Ishikawa (cell line): Measurements from ENCODE around the gene CHTF18.

ENCODE experiments used
- CEBPB ChIP-seq: IDR thresholded peaks from 2 replicates; pipeline ENCODE4 v1.6.1; 2012
- EP300 ChIP-seq: IDR thresholded peaks from 2 replicates; pipeline ENCODE4 v1.6.1; 2012; ENCODE audit warnings: borderline replicate concordance
- YY1 ChIP-seq: IDR thresholded peaks from 2 replicates; pipeline ENCODE4 v1.6.1; 2012; ENCODE audit warnings: low read depth

DNA sequence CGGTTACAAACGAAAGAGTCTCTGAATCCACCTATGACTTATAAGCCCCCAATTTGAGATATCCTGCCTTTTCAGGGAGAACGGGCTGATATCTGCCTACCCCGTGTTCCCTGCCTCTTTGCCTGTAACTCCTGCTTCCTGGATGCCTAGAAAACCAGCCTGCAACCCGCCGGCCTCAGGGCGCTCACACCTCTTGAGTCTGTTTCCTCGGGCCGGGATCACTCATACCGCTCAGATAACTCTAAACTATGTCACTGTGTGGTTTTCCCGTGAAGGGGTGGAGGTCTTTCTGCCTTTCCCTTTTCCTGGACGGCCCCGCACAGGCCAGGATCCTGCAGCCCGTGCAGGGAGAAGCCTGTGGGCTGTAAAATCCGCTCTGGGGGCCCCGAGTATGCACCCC lies 10.6 kb upstream of the CHTF18 start:
- no peak for TF ChIP-seq EP300
- TF ChIP-seq YY1 = no peak
- no peak for TF ChIP-seq CEBPB
